Fibroblast of skin of back (primary cell): Measurements from ENCODE around the gene PNPLA1.
"Not testable (repeated sequence)": the region's sequence is repeated elsewhere in the genome, so short reads cannot be mapped to it uniquely, and the experiment has no call there.

Experiments
- DNase-seq: peaks from one replicate; pipeline ENCODE4 v3.0.0-alpha.2; 2013

Gene PNPLA1

DNA sequence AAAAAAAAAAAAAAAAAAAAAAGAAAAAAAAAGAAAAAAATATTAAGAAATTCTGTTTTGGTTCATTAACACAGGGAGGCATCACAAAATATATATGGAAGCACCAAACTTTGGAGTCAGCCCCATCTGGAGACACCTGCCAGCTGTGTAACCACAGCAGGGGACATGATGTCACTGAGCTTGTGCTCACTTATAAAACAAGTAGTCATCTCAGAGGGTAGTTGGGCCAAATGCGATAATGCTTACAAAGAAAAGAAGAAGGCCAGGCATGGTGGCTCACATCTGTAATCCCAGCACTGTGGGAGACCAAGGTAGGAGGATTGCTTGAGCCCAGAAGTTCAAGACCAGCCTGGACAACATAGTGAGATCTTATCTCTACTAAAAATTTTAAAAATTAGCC, 68.0 kb downstream of the PNPLA1 start:
- DNase-seq, result no peak

DNA sequence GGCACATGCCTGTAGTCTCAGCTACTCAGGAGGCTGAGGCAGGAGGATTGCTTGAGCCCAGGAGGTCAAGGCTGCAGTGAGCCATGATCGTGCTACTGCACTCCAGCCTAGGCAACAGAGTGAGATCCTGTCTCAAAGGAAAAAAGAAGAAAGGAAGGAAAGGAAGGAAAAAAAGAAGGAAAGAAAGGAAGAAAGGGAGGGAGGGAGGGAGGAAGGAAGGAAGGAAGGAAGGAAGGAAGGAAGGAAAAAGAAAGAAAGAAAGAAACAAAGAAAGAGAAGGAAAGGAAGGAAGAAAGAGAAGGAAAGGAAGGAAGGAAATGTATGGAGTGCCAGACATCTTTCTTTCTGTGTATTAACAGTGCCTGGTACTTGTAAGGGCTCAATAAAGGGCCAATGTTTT, 68.4 kb downstream of the PNPLA1 start:
- not testable (repeated sequence) for DNase-seq

DNA sequence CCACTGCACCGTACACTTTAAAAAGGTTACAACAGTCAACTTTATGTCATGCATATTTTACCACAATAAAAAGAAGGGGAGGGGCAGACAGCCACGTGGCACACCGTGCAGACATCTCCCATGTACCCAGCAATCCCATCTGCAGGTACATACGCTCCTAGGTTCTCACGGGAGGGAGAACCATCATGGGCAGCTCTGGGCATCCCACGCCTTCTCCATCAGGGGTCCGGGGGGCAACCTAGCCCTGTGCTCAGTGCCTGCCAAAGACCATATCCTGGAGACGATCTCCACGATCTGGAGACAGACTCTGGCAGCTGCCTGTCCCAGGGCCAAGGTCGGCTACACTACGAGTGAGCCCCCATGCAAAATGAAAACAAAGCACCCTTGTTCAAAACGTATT, 69.3 kb downstream of the PNPLA1 start:
- DNase-seq, result no peak

DNA sequence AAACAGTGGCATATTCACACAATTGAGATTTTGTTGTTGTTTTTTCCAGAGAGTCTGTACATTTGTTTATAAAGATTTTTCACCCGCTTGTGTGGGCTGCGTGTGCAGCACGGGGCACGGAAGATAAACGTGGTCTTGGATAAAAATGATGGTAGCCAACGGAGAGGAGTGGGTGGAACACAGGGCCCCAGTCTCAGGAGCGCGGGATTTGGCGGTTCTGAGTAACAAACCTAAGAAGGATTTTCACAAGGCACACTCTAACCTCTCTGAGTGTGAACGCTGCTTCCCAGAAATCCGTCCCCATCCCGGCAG, 70.4 kb downstream of the PNPLA1 start:
- no peak for DNase-seq

DNA sequence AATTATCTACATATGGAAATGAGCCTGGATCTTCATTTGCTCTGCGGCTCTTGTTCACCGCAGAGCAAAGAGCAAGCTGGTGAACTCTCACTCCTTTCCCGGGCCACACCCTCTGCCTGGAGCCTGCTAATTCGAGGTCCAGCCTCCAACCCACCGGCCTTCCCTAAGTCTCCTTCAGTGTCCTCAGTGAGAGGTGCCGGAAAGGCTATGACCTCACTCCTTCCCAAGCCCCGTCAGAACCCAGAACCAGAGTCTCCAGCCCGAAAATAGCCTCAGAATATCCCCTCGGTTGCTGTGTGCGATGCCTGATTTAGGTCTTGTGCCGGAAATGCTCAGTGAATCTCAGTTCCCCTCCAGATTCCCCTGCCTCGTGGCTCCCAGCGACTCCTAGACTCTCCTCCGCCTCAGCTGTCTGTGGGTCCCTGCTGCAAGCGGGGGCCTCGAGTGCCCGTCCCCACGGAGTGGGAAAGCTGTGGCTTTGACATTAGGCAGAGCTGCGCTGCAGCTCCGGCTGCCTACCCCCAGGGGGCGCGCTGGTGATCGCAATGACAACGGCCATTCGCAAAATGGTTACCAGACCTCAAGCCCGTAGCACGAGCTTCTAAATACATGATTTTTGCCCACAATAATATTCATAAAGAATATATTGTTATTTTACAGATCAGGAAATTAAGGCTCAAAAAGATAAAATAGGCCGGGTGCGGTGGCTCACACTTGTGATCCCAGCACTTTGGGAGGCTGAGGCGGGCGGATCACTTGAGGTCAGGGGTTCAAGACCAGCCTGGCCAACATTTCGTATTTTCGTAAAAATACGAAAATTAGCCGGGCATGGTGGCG, 71.0 kb downstream of the PNPLA1 start:
- DNase-seq, result peak; percentile 58

DNA sequence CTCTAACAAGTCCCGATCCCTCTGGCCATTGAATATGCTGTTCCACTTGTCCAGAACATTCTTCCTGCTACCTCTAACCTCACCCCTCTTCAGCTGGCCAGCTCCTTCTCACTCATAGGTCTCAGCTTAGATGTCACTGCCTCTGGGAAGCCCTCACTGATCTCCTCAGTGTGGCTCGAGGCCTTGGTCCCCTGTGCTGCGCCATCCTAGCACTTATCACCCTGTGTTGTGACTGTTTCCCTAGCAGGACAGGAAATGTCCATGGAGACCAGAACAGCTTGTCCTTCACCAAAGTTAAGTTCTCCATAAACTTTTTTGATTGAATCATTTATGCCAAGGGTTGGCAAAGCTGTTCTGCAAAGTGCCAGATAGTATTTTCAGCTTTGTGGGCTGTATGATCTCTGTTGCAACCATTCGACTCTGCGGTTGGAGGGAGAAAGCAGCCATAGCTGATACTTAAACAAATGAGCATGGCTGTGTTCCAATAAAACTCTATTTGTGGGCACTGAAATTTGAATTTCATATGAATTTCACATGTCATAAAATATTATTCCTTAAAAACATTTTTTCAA, 73.3 kb downstream of the PNPLA1 start:
- DNase-seq, result no peak

DNA sequence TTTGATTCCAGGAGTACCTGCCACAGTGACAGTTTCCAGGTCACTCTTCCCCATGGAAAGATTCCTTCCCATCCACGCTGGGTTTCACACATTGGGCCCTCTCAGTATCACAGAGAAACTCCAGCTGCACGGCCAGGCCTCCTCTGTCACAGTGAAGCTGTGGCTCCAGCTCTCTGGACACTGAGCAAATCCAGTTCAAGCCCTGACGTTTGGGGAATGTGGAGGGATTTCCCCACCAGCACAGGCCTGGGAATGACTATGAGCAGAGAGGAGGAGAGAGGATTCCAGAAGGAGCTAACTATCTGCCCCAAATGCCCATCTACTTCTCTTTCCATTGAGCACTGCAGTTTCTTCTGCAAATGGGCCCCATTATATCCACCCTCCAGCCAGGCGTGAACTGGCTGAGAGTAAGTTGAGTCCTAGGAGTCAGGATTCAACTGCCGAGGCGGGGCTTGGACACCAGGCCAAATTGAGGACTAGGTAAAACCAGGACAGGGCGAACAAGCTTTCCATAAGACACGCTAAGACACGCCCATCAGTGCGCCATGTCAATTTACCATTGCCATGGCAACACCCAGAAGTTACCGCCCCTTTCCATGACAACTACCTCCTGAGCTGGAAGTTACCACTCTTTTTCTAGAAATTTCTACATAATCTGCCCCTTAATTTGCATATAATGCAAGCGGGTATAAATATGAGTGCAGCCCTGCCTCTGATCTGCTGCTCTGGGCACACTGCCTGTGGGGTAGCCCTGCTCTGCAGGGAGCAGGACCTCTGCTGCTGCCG, 76.0 kb downstream of the PNPLA1 start:
- no peak for DNase-seq

DNA sequence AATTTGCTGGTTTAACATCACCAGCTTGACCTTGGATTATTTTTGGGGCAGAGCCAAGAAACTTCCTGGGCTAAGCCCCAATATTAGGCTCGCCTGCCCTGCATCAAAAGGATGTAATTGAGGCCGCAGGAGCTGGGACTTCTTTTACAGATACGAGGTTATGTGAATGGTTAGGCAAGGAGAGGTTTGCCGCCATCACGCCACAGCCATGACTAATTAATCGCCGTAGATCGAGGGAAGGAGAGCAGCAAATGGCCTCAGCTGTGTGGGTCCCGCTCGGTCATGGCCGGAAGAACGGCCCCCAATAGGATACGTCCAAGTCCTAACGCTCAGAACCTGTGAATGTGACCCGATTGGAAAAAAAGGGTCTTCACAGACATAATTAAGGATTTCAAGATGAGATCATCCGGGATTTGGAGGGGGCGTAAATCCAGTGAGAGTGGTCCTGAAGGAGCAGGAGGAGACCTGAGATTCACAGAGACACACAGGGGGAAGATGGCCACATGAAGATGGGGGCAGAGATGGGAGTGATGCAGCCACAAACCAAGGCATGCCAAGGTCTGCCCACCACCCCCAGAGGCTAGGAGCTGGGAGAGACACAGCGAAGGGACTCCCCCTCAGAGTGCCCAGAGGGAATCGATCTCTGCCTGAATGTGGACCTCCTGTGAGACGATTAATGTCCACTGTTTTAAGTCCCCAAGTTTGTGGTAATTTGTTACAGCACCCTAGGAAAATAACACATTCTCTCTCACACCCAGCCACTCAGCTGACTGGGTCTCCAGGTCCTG, 76.8 kb downstream of the PNPLA1 start:
- no peak for DNase-seq

DNA sequence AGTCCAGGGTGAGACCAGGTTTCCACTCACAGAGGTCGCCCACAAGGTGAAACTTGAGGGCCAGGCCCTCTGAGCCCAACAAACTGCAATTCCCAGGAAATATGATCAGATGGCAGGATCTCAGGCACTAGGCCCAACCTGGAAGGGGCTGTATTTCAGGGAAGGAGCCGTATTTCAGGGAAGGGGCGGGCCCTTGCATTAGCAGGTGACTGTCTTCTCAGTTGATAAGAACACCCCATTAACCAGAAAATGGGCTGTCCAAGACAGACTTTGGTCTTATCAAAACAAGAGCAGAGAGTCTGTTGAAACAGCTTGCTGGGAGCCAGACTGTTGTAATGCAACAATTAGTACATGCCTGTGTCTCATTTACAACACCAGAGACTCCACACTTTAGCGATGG, 77.8 kb downstream of the PNPLA1 start:
- no peak for DNase-seq

DNA sequence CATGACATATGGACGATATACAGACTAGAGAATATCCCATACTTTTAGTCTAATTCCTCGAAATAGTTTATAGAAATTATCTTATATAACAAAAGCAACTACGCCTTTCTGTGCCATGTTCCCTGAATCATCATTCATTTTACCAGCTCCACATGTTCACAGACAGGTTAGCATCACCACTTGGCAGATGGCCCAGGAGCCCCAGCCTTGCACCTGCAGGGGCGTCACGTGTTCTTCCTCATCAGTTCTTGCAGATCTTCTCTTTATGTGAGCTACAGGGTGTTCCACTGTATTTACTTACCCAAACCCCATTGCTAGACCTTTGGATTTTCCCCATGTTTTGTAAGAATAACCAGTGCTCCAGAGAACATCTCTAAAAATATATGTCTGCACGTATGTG, 79.4 kb downstream of the PNPLA1 start:
- no peak for DNase-seq

DNA sequence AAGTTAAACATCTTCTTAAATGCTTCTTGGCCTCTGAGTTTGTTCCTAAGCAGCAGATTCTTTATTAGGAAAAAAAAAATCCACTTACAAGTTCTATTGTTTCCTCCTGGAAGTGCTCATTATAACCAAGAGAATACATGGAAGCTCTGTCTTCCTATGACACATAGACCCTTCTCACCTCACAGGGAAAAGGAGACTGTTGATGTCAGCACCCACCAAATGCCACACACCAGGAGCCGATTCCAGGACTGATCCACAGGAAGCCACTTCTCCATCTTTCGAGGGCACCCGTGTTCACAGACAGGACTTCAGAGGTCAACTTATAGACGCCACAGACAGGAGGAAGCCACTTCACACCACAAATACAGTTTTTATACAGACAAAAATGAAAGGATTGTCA, 80.2 kb downstream of the PNPLA1 start:
- peak; percentile 41 for DNase-seq

DNA sequence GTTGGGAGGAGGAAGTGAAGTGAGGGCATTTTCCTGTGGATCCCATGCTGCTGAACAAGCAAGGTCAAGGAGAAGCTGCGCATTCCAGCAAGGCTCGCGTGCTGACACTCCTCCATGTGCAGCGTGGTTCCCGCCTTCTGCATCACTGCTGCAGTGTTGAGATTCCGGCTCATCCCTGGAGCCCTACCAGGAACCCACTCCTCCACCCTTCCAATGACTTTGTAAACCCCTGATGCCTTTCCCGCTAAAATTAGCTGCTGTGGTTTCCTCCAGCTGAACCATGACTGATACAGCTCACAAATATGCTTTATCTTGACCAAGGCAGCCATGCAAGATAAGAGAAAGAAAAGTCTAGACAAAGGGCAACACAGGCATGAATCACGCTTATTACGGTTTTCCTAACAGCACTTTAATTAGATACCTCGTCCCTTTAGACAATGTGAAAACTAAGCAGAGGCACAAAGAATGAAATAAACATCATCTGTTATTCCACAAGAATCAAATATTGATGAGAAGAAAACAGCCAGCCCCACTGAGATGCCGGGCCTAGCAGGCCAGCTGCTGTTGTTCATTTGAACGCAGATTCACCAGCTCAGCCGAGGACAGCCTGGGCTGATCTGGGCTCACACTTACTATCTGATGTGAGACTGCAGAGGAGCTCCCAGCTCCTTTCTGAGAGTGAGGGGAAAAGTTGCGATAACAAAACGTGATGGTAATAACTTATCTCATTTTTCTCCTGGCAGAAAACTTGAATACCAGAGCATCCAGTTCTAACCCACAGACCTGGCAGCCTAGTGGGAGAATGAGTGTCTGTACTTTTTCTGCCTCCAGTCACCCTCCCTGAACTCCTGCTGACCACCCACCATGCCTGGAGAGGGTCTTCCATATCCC, 81.1 kb downstream of the PNPLA1 start:
- DNase-seq, result peak; percentile 95

DNA sequence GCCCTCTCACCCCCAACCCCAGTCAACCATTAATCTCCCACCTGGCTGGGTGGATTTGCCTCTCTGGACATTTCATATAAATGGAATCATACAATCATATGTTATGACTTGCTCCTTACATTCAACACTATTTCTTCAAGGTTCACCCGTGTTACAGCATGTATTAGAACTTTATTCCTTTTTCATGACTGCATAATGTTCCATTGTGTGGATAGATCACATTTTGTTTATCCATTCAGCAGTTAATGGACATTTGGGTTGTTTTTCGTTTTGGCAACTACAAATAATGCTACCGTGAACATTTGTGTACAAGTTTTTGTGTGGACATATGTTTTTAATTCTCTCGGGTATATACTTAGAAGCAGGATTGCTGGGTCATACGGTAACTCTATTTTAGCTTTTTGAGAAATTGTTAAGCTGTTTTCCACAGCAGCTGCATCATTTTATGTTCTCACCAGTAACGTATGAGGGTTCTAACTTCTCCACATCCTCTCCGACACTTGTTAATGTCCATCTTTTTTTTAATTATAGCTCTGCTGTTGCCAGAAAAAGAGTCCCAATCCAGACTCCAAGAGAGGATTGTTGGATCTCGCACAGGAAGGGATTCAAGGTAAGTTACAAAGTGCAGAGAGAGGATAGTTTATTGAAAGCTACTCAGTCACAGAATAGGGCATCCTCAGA, 82.8 kb downstream of the PNPLA1 start:
- DNase-seq, result no peak

DNA sequence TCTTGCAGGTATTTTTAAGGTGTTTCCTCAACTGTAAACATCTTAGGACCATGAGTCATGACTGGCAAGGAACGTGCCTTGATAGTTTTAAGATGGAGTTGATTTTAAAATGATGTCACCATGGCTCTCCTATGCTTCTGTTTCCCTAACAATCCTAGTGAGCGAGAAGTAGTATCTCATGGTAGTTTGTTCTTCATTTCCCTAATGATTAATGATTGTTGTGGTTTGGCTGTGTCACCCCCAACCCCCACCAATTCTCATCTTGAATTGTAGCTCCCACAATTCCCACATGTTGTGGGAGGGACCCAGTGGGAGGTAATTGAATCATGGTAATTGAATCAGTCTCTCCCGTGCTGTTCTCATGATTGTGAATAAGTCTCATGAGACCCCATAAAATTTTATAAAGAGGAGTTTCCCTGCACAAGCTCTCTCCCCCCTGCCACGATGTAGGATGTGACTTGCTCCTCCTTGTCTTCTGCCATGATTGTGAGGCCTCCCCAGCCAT, 83.6 kb downstream of the PNPLA1 start:
- peak; percentile 28 for DNase-seq

DNA sequence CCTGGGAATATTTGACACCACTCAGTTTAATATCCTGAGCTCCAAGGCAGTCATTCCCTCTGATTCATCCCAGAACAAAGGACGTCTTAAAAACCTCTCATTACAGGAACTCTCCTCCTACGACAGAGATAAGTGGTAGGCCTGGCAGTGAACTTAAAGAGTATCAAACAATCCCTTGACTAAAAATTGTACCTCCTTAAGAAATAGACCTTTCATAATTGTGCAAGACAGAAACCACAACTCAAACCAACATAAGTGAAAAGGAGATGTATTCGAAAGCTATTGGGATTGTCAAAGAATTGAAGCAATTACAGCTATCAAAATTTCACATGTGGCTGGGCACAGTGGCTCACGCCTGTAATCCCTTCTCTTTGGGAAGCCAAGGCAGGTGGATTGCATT, 86.0 kb downstream of the PNPLA1 start:
- DNase-seq, result no peak

DNA sequence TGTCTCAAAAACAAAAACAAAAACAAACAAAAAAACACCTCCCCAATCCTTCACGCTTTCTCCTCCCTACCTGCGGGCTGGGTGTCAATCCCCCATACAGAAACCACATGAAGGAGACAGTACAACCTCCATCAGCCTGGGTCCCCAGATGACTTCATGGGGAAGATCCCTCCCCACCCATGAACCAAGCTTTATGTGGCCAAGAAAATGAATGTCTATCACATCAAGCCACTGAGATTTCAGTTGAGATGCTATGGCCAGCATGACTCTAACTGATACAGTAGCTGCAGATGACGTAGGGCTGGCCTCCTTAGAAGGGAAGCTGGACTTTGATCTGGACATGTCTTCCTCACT, 88.0 kb downstream of the PNPLA1 start:
- no peak for DNase-seq
